Mesodermal cell (in vitro differentiated cells): ENCODE results near the gene KRT74.

ENCODE experiments used
- H3K27ac ChIP-seq: 2 replicates; pipeline ENCODE4 v1.7.0; 2013; ENCODE audit warnings: mild to moderate bottlenecking, low read depth, low read length, moderate library complexity; ENCODE audit not compliant: severe bottlenecking
- H3K36me3 ChIP-seq: 2 replicates; pipeline ENCODE4 v1.7.1; 2013; ENCODE audit warnings: mild to moderate bottlenecking, low read length, moderate library complexity; ENCODE audit not compliant: control insufficient read depth, insufficient read depth
- H3K4me1 ChIP-seq: one replicate; pipeline ENCODE4 v1.7.1; 2013; ENCODE audit warnings: mild to moderate bottlenecking, low read length; ENCODE audit not compliant: insufficient read depth, control insufficient read depth, poor library complexity, severe bottlenecking
- H3K4me3 ChIP-seq: 2 replicates; pipeline ENCODE4 v1.7.0; 2013; ENCODE audit warnings: low read length, control low read depth, mild to moderate bottlenecking; ENCODE audit not compliant: insufficient read depth, poor library complexity, severe bottlenecking; ENCODE audit errors: extremely low read depth
- H3K9me3 ChIP-seq: 2 replicates; pipeline ENCODE4 v1.7.1; 2013; ENCODE audit warnings: mild to moderate bottlenecking, low read length, moderate library complexity; ENCODE audit not compliant: control insufficient read depth
- WGBS, 2 experiments: methylation state at CpG; one replicate each; pipeline ENCODE4 v1.1.5; 2013; ENCODE audit warnings: missing lambda C conversion rate in 2 of 2; ENCODE audit not compliant: insufficient coverage in 2 of 2; 5-methylcytosine and 5-hydroxymethylcytosine counted together

KRT74 gene

GRCh38 chr12:52552681-52553195 lies 20.9 kb downstream of the KRT74 start, which contains the start of gene KRT71:
Gene KRT71 (minus strand): TSS chr12:52553145. CDS start chr12:52553077, 68 bp downstream.
- no peaks in the 10 kb centered on the region for H3K9me3 ChIP-seq
- peaks cover 3% of the 10 kb centered on the region for H3K4me1 ChIP-seq
- 88 to 91% methylated on average over 14 of the region's 14 CpGs for WGBS, 2 experiments
- no peak within 1 kb of the TSS for H3K27ac ChIP-seq
- H3K36me3 ChIP-seq: no peaks in the 10 kb centered on the region
- H3K4me3 ChIP-seq: no peak within 1 kb of the TSS

- H3K36me3 ChIP-seq: no peaks in the 10 kb centered on the region
- 86 to 97% methylated on average over 5 of the region's 5 CpGs for WGBS, 2 experiments
- H3K27ac ChIP-seq: no peak overlapping the region
- H3K4me3 ChIP-seq: no peak overlapping the region
- H3K4me1 ChIP-seq: peaks cover 3% of the 10 kb centered on the region
- no peaks in the 10 kb centered on the region for H3K9me3 ChIP-seq
Measured at GRCh38 chr12:52552055-52552454, 21.6 kb downstream of the KRT74 start.

- Histone ChIP-seq H3K9me3 (no peaks in the 10 kb centered on the region), H3K4me1 (peaks cover 3% of the 10 kb centered on the region), H3K27ac (no peak overlapping the region), H3K36me3 (no peaks in the 10 kb centered on the region), H3K4me3 (no peak overlapping the region)
- WGBS, 2 experiments: 79 to 88% methylated on average over 4 to 5 of the region's 6 CpGs
Measured at GRCh38 chr12:52551216-52551865, 22.3 kb downstream of the KRT74 start.

GRCh38 chr12:52546126-52546525 lies 27.5 kb downstream of the KRT74 start:
- no peak overlapping the region for H3K4me3 ChIP-seq
- 91% methylated on average over 10 to 12 of the region's 15 CpGs for WGBS, 2 experiments

GRCh38 chr12:52543985-52544883 lies 29.4 kb downstream of the KRT74 start:
- 86 to 88% methylated on average over 17 of the region's 17 CpGs for WGBS, 2 experiments
- no peak overlapping the region for H3K27ac ChIP-seq
- no peaks in the 10 kb centered on the region for H3K36me3 ChIP-seq
- H3K4me3 ChIP-seq: no peak overlapping the region
- H3K4me1 ChIP-seq: peaks cover 4% of the 10 kb centered on the region
- no peaks in the 10 kb centered on the region for H3K9me3 ChIP-seq

More at GRCh38 chr12:52546126-52546525, 27.5 kb downstream of the KRT74 start:
- H3K9me3 ChIP-seq: no peaks in the 10 kb centered on the region
- no peaks in the 10 kb centered on the region for H3K4me1 ChIP-seq
- no peaks in the 10 kb centered on the region for H3K36me3 ChIP-seq
- H3K27ac ChIP-seq: no peak overlapping the region

GRCh38 chr12:52542785-52543318 lies 30.8 kb downstream of the KRT74 start:
- Histone ChIP-seq H3K36me3 (no peaks in the 10 kb centered on the region), H3K27ac (no peak overlapping the region), H3K9me3 (no peaks in the 10 kb centered on the region), H3K4me3 (no peak overlapping the region), H3K4me1 (peaks cover 4% of the 10 kb centered on the region)
- WGBS, 2 experiments: 80 to 87% methylated on average over 5 to 6 of the region's 7 CpGs

- H3K9me3 ChIP-seq: no peaks in the 10 kb centered on the region
- H3K4me1 ChIP-seq: peaks cover 4% of the 10 kb centered on the region
- H3K36me3 ChIP-seq: no peaks in the 10 kb centered on the region
- H3K4me3 ChIP-seq: no peak overlapping the region
- H3K27ac ChIP-seq: no peak overlapping the region
Measured at GRCh38 chr12:52542157-52542556, 31.5 kb downstream of the KRT74 start.

- H3K4me1 ChIP-seq: peaks cover 4% of the 10 kb centered on the region
- H3K4me3 ChIP-seq: no peak overlapping the region
- H3K9me3 ChIP-seq: no peaks in the 10 kb centered on the region
- H3K36me3 ChIP-seq: no peaks in the 10 kb centered on the region
- no peak overlapping the region for H3K27ac ChIP-seq
- WGBS, 2 experiments: 85 to 87% methylated on average over 2 to 4 of the region's 5 CpGs
Measured at GRCh38 chr12:52541709-52542108, 31.9 kb downstream of the KRT74 start.

- H3K4me1 ChIP-seq: peaks cover 4% of the 10 kb centered on the region
- H3K4me3 ChIP-seq: no peak overlapping the region
- H3K9me3 ChIP-seq: no peaks in the 10 kb centered on the region
- no peak overlapping the region for H3K27ac ChIP-seq
- 94 to 95% methylated on average over 5 to 6 of the region's 7 CpGs for WGBS, 2 experiments
- no peaks in the 10 kb centered on the region for H3K36me3 ChIP-seq
Measured at GRCh38 chr12:52540531-52540930, 33.1 kb downstream of the KRT74 start.

- Histone ChIP-seq H3K9me3 (no peaks in the 10 kb centered on the region), H3K36me3 (no peaks in the 10 kb centered on the region), H3K4me3 (no peak overlapping the region), H3K27ac (no peak overlapping the region), H3K4me1 (peaks cover 4% of the 10 kb centered on the region)
- 71 to 93% methylated on average over 3 of the region's 3 CpGs for WGBS, 2 experiments
Measured at GRCh38 chr12:52539821-52540173, 33.8 kb downstream of the KRT74 start.
